Fibroblast of skin of abdomen (primary cell): ENCODE results near the gene ADPRM.

Source experiments
- DNase-seq: peaks from one replicate; pipeline ENCODE4 v3.0.0-alpha.2; 2013

Gene ADPRM

DNA sequence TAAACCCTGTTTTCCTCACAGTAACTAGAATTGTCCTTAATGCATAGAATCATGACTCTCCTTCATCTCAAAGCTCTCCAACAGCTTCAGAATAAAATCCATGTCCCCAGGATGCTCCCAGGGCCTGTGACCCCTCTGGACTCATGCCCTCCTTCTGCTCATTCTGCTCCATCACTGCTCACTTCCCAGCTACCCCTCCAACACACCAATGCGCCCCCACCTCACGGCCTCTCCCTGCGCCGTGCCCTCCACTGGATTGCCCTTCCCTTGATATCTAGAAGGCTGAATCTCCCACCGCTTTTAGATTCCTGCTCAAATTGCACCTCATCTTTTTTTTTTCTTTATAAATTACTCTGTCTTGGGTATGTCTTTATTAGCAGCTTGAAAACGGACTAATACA lies 45.0 kb downstream of the ADPRM start:
- DNase-seq: no peak

GRCh38 chr17:10743316-10744009 lies 46.1 kb downstream of the ADPRM start:
- DNase-seq: peak; percentile 63

DNA sequence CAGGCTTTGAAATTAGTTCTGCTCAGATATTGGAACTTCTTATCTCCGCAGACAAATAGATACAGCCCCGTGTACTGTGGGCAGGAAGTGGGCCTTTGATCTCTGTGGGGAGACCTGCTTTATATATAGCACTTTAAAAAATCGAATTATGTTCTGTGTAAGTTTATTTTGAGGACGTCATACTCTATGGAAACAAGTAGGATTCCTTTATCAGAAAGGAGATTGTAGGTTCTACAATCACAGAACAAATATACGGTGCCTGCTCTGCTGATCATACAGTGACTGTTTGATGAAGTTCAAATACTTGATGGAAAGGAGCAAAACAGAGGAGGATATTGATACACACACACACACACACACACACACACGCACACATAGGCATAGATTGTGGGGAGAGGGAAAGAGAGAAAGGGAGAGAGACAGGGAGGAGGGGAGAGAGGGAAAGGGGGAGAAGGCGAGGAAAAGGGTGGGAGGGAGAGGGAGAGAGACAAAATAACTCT lies 47.2 kb downstream of the ADPRM start:
- DNase-seq: no peak

DNA sequence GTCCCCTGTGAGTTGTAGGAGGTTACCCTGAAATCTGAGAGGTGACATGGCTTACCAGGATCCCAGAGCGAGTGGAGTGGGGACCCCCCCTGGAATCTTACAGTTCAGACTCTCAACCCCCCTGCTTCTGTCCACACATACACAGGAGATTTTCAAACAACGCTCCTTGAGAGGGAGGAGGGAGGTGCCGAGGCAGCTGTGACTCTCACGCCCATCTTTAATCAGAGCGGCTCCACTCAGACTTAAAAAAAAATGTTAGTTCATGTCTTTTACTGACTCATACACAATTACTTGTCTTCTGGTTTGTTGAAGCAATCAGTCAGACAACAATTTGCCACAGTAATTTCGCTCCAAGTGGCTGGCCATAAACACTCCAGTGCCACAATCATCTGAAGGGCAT lies 47.8 kb downstream of the ADPRM start:
- DNase-seq: peak; percentile 30

GRCh38 chr17:10748531-10749181 lies 51.3 kb downstream of the ADPRM start:
- DNase-seq: no peak

DNA sequence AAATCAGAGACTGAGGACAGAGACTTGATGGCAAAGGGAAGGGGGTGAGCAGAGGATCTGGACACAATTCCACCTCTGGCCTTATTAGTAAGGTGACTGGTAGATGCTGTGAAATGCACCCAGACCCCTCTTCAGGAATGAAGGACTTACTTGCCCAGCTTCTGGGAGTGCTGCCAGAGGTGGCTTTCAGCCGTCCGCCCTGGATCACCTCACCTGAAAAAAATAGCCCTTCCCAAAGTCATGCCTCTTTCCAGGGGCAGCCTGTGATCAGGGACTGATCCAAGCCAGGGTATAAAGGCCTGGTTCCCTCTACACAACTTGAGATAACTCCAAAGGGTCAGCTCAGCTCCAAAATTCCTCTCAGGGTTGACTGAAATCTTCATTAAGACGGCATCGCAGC lies 52.8 kb downstream of the ADPRM start:
- no peak for DNase-seq

- DNase-seq: no peak
These were observed 54.2 kb downstream of the ADPRM start for GRCh38 chr17:10751563-10751962.

GRCh38 chr17:10752696-10753095 lies 55.3 kb downstream of the ADPRM start:
- no peak for DNase-seq

GRCh38 chr17:10754109-10754508 lies 56.7 kb downstream of the ADPRM start:
- peak; percentile 10 for DNase-seq

DNA sequence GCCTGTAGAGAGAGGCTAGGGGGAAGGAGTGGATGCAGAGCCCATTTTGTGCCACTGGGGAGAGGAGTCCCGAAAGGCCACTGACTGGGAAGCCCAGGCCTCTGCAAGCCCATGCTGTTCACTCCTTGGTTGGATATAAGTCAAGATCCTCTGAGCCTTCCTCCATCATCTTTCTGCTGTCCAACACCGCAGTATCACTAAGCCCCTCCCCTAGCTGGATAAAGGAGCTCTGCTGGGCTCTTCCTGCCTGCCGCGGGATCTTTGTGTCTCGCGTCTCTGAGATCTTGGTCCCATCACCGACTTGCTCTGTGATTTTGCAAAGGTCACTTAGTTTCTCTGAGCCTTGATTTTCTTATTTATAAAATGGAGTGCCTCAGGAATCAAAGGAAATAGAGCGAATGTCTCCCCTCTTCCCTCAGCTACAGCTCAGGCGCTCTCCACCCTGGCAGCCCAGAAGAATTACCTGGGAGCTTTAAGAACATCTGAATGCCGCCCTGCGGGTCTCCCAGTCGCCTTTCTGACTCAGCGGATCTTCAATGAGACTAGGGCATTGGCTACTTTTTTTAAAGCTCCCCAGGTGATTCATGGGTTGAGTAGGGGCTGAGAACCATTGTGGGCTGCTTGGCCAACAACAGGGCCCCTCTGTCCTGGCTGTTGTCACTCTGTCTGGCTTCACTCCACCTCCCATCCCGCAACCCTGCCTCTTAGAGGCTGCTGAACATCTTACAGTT lies 57.6 kb downstream of the ADPRM start:
- peak; percentile 6 for DNase-seq

DNA sequence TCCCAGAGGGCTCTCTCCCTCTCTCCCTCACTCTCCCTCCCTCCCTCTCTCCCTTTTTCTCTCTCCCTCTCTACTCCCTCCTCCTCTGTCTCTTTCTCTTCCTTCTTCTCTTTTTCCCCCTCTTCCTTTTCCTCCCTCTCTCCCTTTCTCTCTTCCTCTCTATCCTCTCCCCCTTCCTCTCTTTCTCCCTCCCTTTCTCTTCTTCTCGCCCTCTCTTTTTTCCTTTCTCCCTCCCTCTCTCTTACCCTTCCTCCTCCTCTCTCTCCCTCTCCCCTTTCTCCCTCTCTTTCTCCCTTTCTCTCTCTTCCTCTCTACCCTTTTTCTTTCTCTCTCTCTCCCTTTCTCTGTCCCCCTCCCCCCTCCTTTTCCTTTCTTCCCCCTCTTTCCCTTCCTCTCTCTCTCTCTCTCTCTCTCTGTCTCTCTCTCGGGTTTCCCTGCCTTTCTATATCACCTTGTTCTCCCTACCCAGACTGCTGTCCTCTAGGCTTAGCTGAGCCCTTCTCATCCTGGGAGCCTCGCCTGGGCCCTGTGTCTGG lies 58.3 kb downstream of the ADPRM start:
- no peak for DNase-seq

GRCh38 chr17:10756185-10756584 lies 58.8 kb downstream of the ADPRM start:
- no peak for DNase-seq

DNA sequence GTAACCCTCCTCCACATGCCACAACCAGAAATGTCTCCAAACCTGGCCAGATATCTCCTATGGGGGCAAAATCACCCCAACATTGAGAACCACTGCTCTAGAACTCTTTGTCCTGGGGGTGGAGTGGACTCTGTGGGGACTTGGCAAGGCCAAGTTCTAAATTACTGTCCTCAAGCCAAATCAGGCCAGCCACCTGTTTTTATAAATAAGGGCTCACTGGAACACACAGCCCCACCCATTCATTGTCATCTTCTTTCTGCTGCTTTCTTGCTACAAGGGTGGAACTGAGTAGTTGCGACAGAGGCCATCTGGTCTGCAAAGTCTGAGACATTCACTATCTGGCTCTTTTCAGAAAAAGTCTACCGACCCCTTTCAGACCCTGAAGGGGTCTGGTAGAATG lies 59.2 kb downstream of the ADPRM start:
- no peak for DNase-seq

DNA sequence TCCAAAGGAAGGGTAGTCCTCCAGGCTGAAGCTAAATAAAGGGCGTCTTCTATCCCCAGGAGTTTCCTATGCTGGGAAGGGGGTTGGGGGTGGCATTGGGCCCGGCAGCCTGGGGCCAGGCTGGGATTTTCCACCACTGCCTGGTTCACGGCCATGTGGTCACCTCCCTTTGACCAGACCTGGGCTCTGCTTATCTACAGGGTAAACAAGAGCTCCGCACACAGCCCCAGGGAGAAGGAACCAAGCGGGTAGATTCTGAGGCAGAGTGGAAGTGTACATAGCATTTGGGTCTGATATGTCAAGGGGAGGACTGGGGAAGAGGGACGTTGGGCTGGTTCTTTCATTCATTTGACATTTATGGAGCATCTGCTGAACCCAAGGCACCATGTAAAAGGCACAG lies 59.7 kb downstream of the ADPRM start:
- no peak for DNase-seq

- no peak for DNase-seq
These were observed 60.3 kb downstream of the ADPRM start for GRCh38 chr17:10757647-10758046.

DNA sequence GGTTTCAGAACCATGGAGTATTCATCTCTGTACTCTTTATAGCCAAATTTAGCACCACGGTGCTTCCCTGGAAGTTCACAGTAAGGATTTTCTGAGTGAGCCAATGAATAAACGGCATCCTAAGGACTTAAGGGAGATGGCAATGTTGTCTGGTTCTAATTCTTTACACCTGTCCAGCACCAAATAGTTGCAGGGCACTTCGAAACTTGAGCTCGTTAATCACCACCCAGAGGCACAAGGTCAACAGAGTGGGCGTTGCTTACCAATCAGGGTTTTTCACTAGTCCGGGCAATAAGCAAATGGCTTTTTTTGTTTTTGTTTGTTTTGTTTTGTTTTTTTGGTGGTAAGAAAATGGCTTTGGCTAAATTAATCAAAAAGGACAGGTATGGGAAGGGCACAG lies 60.7 kb downstream of the ADPRM start:
- DNase-seq: no peak
